Stimulated activated CD4-positive, alpha-beta T cell treated with anti-CD3 and anti-CD28 coated beads, TNF-alpha, amount 100 ng/mL, for 48 hours (primary cell): ENCODE measurements around the gene DDX28.

Experiments
- DNase-seq, 3 donors: peaks; one replicate each; pipeline ENCODE4 v3.0.0-alpha.2; 2020; ENCODE audit warnings: low read depth in 3 of 3

The DDX28 gene, protein sequence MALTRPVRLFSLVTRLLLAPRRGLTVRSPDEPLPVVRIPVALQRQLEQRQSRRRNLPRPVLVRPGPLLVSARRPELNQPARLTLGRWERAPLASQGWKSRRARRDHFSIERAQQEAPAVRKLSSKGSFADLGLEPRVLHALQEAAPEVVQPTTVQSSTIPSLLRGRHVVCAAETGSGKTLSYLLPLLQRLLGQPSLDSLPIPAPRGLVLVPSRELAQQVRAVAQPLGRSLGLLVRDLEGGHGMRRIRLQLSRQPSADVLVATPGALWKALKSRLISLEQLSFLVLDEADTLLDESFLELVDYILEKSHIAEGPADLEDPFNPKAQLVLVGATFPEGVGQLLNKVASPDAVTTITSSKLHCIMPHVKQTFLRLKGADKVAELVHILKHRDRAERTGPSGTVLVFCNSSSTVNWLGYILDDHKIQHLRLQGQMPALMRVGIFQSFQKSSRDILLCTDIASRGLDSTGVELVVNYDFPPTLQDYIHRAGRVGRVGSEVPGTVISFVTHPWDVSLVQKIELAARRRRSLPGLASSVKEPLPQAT

DNA sequence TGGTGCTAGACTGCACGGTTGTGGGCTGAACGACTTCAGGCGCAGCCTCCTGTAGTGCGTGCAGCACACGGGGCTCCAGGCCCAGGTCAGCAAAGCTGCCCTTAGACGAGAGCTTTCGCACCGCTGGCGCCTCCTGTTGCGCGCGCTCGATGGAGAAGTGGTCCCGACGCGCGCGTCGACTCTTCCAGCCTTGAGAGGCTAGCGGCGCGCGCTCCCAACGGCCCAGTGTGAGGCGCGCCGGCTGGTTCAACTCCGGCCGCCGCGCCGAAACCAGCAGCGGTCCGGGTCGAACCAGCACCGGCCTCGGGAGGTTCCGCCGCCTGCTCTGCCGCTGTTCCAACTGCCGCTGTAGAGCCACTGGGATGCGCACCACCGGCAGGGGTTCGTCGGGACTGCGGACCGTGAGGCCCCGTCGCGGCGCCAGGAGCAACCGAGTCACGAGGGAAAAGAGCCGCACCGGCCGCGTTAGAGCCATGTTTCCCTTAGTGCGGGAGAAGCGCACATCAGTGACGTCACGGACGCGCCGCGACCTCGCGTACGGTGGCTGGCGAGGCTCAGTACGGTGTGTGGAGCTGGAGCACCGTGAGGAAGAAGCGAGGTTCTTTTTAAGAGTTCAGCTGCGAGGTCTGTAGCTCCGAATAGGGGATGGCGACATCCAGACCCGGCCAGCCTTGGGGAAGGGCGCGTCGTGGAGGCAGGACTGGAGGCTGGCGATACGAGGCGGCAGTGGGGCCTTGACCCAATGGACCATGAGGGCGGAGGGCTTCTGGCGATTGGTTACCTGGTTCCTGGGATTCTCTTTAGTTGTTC, at the start of gene DDX28, which contains the start of gene DUS2:
Gene DDX28, minus strand, starts transcription at position 505 of the 810 bp plus-strand sequence. Its CDS starts 30 bp downstream, at position 475.
Gene DUS2, plus strand, starts transcription at position 557 of the 810 bp plus-strand sequence. CDS start 14,740 bp downstream, outside the sequence.
- peak; percentile 88 to 93 (median 89) for DNase-seq

DNA sequence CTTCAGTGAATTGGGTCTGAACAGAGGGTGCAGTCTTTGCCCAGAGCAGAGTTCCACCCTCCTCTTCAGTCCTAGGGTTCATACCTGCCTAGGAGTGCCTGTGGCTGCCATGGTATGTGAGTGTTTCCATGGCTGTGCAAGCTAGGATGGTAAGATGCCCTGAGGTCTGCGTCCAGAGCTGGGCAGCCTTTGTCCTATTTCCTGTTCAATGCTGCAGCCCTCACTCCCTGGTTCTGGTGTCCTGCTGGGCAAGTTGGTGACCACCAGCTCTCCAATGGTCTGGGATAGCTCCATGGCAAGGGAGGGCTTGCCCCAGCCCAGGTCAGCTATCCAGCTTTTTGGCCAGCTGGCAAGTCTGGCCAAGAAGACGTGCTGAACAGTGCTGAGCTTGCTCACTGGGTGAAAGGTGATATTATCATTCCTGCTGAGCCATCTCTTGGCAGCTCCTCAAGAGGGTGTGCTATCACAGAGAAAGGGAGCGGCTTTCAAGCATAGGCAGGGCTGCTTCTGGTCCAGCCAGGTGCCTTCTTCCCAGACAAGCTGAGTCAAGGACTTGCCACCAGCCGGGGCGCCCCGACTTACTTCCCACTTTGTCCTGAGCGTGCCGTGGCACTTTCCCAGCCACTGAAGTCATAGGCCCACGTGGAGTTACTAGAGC, 49.1 kb upstream of the DDX28 start:
- no peak for DNase-seq

DNA sequence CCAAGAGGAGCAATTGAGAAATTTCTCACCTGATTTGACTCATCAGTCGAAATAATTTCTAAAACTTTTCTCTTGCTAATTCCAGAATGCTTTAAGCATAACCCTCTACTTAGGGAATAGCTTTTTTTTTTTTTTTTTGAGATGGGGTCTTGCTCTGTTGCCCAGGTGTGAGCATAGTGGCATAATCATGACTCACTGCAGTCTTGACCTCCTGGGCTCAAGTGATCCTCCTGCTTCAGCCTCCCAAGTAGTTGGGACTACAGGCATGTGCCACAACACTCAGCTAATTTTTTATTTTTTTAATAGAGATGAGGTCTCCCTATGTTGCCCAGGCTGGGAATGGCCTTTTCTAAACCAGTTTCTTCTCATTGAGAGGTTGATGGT, 48.5 kb upstream of the DDX28 start:
- DNase-seq: no peak

DNA sequence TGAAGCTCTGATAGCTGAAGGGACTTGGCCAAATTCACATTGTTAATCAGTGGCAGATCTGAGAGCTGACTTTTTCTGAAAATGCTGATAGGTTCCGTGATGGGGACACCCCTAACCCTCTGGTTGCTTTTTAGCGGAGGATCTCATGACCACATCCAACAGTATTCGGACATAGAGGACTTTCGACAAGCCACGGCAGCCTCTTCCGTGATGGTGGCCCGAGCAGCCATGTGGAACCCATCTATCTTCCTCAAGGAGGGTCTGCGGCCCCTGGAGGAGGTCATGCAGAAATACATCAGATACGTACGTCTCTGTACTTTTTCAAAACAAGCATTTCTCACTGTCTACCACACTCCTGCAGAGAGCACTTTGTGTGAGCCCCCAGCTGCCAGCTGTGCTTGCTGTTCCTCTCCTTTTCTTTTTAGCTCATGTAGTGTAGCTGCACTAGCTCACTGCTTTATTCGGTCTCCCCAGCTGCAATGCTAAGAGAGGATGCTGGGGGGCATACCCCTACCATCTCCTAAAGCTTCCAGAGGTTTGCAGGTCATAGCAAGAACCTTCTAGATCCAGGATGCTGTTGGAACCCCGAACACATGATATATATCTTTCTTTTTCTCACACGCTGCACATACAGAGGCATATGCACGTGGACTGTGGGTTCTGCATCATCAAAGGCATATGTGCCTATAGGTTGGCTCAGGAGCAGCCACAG, 47.9 kb upstream of the DDX28 start:
- DNase-seq: no peak

DNA sequence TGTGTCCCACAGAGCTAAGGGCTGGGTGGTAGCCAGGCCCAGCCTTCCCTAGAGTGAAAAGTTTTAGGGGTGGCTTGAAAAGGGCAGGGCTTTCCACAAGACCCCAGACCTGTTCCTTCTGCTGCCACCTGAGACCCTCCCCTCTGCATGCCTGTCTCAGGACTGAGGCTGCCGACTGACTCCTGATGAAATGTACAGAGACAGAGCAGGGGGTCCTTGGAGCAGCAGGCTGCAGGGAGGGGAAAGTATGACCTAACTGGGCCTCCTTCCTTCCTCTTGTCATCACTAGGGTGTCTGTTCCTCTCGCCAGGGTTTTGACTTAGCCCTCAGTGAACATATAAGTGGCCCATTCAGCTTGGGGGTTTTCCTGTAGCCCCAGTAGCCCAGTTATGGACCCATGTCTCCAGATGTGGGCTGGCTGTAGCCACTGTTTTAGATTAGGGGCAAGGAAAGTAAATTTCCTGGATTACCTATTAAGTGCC, 47.3 kb upstream of the DDX28 start:
- DNase-seq: no peak

DNA sequence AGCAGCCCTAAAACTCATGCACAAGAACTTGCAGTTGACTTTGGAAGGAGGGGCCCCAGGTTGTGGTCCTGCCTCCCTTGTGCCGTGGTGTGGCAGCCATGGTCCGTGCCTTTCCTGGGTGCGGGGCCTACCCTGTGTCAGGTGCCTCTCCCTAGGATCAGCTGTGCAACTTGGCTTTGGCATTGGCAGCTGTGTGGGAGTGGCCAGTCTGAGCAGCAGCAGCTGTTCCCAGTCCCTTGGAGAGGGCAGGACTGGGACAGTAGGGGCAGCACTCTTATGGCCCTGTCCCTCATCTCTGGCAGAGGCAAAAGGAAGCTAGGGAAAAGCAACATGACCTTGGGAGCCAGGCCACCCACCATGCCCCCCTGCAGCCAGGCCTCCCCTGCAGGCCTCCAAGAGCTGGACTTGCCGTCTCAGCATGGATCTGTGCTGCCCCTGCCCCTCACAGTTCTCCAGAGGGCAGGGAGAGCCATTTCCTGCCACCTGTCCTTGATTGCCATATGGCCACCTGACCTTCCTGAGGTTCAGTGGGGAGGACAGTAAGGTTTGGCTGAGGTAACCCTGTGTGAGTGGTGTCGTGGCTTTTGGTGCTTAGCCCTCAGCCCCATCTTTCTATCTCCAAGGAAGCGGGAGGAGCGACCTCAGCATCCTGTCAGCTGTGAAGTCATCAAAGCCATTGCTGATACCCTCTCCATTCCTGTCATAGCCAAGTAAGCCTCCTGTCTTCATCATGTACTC, 46.6 kb upstream of the DDX28 start:
- DNase-seq: no peak

DNA sequence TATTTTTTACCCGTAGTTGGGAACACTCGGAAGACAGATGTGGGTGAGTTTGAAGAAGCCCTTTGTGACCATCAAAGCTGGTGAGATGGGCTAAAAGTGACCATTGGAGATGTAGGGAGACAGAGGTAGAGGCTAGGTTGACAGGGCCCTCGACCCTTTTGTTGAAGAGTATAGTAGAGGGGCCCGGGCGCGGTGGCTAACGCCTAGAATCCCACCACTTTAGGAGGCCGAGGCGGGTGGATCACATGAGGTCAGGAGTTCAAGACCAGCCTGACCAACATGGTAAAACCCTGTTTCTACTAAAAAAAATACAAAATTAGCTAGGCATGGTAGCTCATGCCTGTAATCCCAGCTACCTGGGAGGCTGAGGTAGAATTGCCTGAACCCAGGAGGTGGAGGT, 45.9 kb upstream of the DDX28 start:
- no peak for DNase-seq

DNA sequence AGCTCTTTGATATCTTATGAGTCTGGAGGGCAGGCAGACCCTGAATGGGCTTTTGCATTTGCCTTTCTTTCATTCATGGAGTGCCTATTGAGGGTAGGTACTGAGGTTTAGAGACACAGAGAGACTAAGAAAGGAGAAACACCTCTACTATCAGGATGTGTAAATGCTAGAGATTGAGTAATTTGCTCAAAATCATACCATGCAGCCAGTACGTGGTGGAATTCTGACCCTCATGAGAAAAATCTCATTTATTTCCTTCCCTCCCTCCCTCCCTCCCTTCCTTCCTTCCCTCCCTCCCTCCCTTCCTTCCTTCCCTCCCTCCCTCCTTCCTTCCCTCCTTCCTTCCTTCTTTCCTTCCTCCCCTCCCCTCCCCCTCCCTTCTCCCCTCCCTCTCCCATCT, 43.7 kb upstream of the DDX28 start:
- DNase-seq: no peak

DNA sequence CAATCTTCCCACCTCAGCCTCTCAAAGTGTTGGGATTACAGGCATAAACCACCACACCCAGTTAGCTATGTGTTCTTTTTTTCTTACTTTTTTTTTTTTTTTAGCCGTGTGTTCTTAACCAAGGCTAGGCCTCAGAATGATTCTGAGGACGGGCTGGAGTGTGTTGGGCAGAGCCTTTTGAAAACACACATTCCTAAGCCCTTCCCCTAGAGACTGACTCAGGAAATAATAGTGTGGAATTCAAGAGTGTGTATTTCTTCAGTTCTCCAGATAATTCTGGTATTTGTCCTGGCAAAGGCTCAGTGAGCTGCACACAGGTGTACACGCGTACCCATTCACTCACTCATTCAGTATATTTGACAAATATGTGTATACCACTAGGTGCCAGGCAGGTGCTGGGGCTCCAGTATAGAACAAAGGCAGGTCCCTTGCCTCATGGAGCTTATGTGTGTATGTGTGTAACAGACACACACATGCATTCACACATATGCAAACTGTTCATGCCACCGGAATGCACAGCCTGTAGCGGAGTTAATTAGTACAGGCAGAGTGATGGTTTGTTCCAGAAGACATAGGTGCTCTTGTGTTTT, 42.8 kb upstream of the DDX28 start:
- no peak for DNase-seq

DNA sequence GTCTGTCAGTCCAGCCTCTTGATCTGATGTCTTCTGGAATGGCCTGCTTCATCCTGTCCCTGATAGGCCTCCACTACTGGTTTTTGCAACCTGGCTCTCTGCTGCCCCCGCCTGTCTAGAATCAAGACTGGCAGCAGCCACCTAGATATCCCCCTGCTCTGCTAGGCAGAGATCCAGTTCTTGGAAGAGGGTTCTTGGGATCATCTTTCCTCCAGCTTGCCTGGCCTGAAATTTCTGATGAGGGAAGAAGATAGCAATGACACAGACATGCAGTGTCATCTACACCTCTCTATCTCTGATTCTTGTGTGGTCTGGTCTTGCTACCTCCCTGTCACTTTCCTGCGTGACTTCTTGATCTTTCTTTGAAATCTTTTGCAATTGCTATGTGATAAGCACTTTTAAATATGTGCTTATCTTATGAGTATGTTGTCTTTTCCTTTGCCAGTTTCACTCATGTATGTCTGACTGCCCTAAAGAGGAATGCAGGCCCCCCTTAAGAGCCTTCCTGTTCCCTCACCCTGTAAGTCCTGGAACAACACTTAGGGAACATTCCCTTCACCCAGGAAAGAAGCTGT, 41.8 kb upstream of the DDX28 start:
- DNase-seq: peak; percentile 48 to 61 (median 50)

DNA sequence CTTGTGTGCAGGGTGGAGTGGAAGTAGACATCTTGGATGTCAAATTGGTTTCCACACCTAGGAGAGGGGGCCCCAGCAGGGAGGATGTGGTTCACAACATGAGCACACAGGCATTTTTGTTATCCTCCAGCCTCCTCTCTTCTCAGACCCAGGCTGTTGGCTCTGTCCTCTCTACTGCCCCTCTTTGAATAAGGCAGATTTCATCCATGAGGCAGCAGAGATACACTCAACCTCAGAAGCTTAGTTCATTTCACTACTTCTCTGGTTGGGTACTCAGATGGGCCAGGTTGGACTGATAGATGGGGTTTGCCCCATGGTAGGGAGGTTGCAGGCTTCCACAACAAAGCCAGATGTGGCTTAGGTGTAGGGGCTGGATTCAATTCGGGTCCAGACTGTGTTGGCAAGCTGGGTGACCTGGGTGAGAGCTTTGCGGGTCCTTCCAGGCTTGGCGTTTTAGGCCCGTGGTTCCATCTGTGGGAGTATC, 39.9 kb upstream of the DDX28 start:
- no peak for DNase-seq

DNA sequence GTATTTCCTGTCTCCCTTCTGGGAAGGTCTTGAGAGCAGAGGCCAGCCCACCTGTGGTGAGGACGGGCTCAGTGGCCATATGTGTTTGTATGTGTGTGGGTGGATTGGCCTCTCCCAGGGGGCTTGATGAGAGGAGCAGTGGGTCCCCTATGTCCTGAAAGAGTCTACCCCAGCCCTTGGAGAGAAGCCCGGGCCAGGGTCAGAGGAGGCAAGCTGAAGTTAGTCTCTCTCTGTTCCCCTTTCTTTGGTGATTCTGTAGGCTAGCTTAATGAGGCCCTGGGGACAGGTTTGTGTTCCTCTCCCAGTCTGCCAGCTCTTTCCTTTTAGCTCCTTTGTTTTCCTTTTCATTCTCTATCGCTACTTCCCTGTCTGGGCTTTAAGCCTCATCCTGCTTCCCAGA, 38.4 kb upstream of the DDX28 start:
- no peak for DNase-seq

DNA sequence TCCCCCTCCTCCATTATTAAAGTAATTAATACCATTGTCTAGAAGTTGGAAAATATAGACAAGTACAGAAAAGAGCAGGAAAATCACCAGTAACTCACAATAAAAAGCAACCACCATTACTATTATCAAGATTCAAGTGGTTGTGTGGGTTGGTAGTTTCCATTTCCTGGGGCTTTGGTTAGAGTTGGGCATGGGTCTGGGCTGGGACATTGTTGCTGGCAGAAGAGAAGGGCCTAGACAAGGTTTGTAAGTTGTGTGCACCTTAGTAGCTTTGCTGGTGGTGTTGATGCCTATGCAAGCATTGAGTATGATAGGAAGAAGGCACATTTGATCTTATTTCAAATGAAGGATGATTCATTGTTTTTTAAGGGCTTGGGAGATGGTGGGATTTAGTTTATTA, 36.8 kb upstream of the DDX28 start:
- DNase-seq: no peak

DNA sequence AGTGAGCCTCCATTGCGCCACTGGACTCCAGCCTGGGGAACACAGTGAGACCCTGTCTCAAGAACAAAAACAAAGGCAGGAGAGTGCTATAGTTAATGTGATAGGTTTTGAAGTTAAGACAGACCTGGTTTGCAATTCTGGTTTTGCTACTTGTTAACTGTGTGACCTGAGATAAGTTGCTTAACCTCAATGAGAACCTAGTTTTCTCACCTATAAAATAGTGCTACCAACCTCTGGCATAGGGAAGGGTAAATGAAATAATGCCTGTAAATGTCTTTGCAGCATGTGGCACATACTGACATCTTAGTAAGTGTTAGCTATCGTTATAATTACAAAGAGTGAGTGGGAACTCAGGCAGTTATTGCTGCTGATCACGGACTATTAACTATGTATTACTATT, 32.4 kb upstream of the DDX28 start:
- no peak for DNase-seq

DNA sequence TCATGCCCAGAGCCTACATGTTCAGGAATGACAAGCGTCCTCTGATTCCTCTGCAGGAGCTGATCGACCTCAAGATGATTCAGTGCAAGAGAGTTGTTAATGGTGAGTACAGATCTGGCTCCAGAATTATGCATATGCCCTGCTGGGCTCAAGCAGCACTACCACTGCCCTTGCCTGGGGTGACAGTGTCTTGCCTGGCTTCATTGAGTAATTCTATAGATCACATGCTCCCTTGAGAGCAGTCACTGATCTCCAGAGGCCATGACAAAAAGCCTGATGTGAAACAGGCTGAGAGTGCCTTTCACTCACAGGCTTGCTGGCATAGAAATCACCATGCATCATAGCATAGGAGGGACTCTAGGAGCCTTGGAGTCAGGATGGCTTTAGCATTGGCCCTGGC, 26.4 kb upstream of the DDX28 start:
- no peak for DNase-seq

DNA sequence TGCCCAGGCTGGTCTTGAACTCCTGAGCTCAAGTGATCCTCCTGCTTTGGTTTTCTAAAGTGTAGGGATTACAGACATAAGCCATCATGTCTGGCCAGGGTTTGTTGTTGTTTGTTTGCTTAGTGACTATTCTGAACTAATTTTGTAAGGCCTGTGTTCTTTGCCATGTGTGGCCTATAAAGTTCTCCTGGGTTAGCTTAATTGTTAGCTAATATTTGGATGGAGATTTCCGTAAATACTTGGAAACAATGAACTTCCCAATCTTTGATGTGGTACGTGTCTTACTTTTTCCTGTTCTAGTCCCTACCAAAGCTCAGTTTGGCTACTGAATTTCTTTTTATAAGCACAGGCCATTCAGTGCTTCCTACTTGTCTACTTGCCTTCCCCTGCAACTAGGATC, 25.0 kb upstream of the DDX28 start:
- DNase-seq: no peak

DNA sequence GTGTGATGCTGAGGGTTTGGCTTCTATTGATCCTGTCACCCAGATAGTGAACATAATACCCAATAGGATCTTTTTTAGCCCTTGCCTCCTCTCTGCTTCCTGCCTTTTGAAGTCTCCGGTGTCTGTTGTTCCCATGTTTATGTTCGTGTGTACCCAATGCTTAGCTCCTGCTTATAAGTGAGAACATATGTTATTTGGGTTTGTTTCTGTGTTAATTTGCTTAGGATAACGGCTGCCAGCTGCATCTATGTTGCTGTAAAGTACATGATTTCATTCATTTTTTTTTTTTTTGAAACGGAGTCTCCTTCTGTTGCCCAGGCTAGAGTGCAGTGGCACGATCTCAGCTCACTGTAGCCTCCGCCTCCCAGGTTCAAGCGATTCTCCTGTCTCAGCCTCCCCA, 23.1 kb upstream of the DDX28 start:
- DNase-seq: no peak

DNA sequence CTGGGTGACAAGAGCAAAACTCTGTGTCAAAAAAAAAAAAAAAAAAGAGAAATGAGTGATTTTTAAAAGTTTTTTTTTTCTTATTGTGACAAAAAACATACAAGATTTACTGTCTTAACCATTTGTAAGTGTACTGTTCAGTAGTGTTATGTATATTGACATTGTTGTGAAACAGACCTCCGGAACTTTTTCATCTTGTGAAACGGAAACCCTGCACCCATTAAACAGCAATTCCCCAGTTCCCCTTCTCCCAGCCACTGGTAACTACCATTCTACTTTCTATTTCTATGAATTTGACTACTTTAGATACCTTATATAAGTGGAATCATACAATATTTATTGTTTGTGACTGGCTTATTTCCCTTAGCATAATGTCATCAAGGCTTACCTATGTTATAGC, 18.8 kb upstream of the DDX28 start:
- no peak for DNase-seq

DNA sequence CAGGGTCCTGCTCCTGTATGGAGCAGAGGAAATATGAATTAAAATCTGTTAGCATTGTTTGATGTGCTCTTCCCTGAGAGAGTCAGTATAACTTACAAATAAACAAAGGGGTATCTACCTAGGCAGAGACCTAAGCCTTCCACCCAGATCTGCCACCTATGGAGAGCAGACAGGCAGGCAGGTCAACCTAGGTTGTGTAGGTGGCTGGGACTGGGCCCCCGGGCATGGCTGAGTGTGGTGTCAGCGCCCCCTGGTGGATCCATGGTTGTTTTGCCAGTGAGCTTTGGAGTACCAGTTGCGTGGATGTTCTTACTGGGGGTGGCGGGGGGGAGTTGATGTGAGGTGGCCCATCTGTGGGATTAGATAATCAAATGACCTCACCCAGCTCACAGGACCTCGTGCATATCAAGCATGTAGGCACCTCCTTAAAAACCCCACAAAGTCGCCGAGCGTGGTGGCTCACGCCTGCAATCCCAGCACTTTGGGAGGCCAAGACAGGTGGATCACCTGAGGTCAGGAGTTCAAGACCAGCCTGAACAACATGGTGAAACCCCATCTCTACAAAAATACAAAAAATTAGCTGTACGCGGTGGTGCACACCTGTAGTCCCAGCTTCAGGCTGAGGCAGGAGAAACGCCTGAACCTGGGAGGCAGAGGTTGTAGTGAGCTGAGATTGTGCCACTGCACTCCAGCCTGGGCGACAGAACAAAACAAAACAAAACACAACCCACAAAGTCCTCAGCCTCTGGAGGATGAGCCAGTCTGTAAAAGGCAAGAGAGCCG, 17.7 kb upstream of the DDX28 start:
- DNase-seq: peak; percentile 76 to 84 (median 82)
